GM23338 (cell line): Measurements from ENCODE around the gene ZBTB7C. TPM values are rescaled to one million over a fixed set of nuclear protein-coding genes. Genes with fewer than 3 reads are reported as not detected.

Source experiments
- ATAC-seq: fragments of 200-7000 bp; cut with Tn5 transposase; 3 replicates; pipeline ENCODE4 v1.9.1; 2020
- DNase-seq: peaks from one replicate; pipeline ENCODE4 v3.0.0-alpha.2; 2015; ENCODE audit warnings: low spot score
- H2AFZ ChIP-seq: fragments of 200-600 bp; sonication (generic); 2 replicates; pipeline ENCODE4 v1.8.0; 2016; ENCODE audit warnings: antibody characterized with exemption, mild to moderate bottlenecking, moderate library complexity
- H3F3A ChIP-seq: fragments of 200-600 bp; sonication (generic); replicated peaks from 2 replicates; pipeline ENCODE4 v1.8.0; 2017; ENCODE audit warnings: antibody characterized with exemption, mixed run types, low read depth
- H3K27ac ChIP-seq: fragments of 200-600 bp; sonication (generic); 2 replicates; pipeline ENCODE4 v1.6.1; 2016; ENCODE audit warnings: low read depth
- H3K27me3 ChIP-seq: fragments of 200-600 bp; sonication (generic); 2 replicates; pipeline ENCODE4 v1.8.0; 2016; ENCODE audit warnings: mild to moderate bottlenecking, mixed run types, moderate library complexity; ENCODE audit not compliant: insufficient read depth
- H3K36me3 ChIP-seq: fragments of 200-600 bp; sonication (generic); 2 replicates; pipeline ENCODE4 v1.8.0; 2016; ENCODE audit warnings: mild to moderate bottlenecking; ENCODE audit not compliant: insufficient read depth
- H3K4me1 ChIP-seq: fragments of 200-600 bp; sonication (generic); 2 replicates; pipeline ENCODE4 v1.8.0; 2016; ENCODE audit warnings: mild to moderate bottlenecking, moderate library complexity; ENCODE audit not compliant: insufficient read depth
- H3K4me2 ChIP-seq: fragments of 200-600 bp; sonication (generic); 2 replicates; pipeline ENCODE4 v1.7.1; 2017; ENCODE audit warnings: mixed run types
- H3K4me3 ChIP-seq: fragments of 200-600 bp; sonication (generic); 2 replicates; pipeline ENCODE4 v1.6.1; 2016; ENCODE audit warnings: mixed run types
- H3K79me2 ChIP-seq: fragments of 200-600 bp; sonication (generic); replicated peaks from 2 replicates; pipeline ENCODE4 v1.8.0; 2017; ENCODE audit warnings: mild to moderate bottlenecking; ENCODE audit not compliant: insufficient read depth
- H3K9me2 ChIP-seq: fragments of 200-600 bp; sonication (generic); 2 replicates; pipeline ENCODE4 v1.8.0; 2017; ENCODE audit not compliant: insufficient read depth
- H4K20me1 ChIP-seq: fragments of 200-600 bp; sonication (generic); replicated peaks from 2 replicates; pipeline ENCODE4 v1.8.0; 2017; ENCODE audit warnings: mild to moderate bottlenecking; ENCODE audit not compliant: insufficient read depth
- H3K27ac Mint-ChIP-seq: 2 replicates; pipeline ENCODE4 v1.8.0; 2020; ENCODE audit warnings: inconsistent platforms, mild to moderate bottlenecking, moderate library complexity, mixed read lengths
- H3K27me3 Mint-ChIP-seq: 3 replicates; pipeline ENCODE4 v1.8.0; 2022; ENCODE audit warnings: low read depth, mild to moderate bottlenecking, moderate library complexity, mixed read lengths, inconsistent platforms; ENCODE audit not compliant: insufficient read depth, poor library complexity
- H3K36me3 Mint-ChIP-seq: 3 replicates; pipeline ENCODE4 v1.8.0; 2021; ENCODE audit warnings: low read depth, mild to moderate bottlenecking, inconsistent platforms, moderate library complexity, mixed read lengths
- H3K4me1 Mint-ChIP-seq: 3 replicates; pipeline ENCODE4 v1.8.0; 2020; ENCODE audit warnings: mild to moderate bottlenecking, inconsistent platforms, mixed read lengths
- H3K4me3 Mint-ChIP-seq: 3 replicates; pipeline ENCODE4 v1.8.0; 2021; ENCODE audit warnings: moderate library complexity, mild to moderate bottlenecking, inconsistent platforms, mixed read lengths
- H3K9me3 Mint-ChIP-seq: 3 replicates; pipeline ENCODE4 v1.8.0; 2020; ENCODE audit warnings: moderate library complexity, mild to moderate bottlenecking, inconsistent platforms, mixed read lengths
- CREB1 ChIP-seq: fragments of 250-450 bp; sonication (Bioruptor Pico); IDR thresholded peaks from 2 replicates; pipeline ENCODE4 v1.5.0; 2020; ENCODE audit warnings: low read depth, mild to moderate bottlenecking, moderate library complexity
- CTCF ChIP-seq, 2 experiments: fragments of 200-600 bp in 1 of 2; sonication (generic) in 1 of 2; conservative IDR thresholded peaks; 2 replicates each; pipeline versions ENCODE4 v1.5.1 to v1.6.1; 2016 to 2017; ENCODE audit warnings: antibody characterized with exemption in 2 of 2, low read depth in 2 of 2, mild to moderate bottlenecking in 2 of 2, moderate library complexity in 1 of 2
- EZH2 ChIP-seq: fragments of 200-600 bp; sonication (generic); IDR thresholded peaks from one replicate; pipeline ENCODE4 v1.8.0; 2017; ENCODE audit warnings: antibody characterized with exemption, mild to moderate bottlenecking, low read depth; ENCODE audit not compliant: unreplicated experiment
- EZH2phosphoT487 ChIP-seq: fragments of 200-600 bp; sonication (generic); IDR thresholded peaks from one replicate; pipeline ENCODE4 v1.8.1; 2018; ENCODE audit warnings: antibody characterized with exemption; ENCODE audit not compliant: unreplicated experiment
- JUNB ChIP-seq: IDR thresholded peaks from one replicate; pipeline ENCODE4 v1.6.1; 2016; ENCODE audit warnings: antibody characterized with exemption; ENCODE audit not compliant: unreplicated experiment
- NANOG ChIP-seq: IDR thresholded peaks from 2 replicates; pipeline ENCODE4 v1.6.1; 2016; ENCODE audit warnings: antibody characterized with exemption, borderline replicate concordance
- POLR2AphosphoS5 ChIP-seq: IDR thresholded peaks from 2 replicates; pipeline ENCODE4 v1.6.1; 2016; ENCODE audit warnings: antibody characterized with exemption, low read depth
- STAT1 ChIP-seq: IDR thresholded peaks from one replicate; pipeline ENCODE4 v1.6.1; 2016; ENCODE audit warnings: antibody characterized with exemption; ENCODE audit not compliant: unreplicated experiment
- ZNF114 ChIP-seq: fragments of 250-450 bp; sonication (Bioruptor Pico); IDR thresholded peaks from 2 replicates; pipeline ENCODE4 v1.5.0; 2020; ENCODE audit warnings: mild to moderate bottlenecking, moderate library complexity
- ZNF331 ChIP-seq: fragments of 250-450 bp; sonication (Bioruptor Pico); IDR thresholded peaks from 2 replicates; pipeline ENCODE4 v1.5.0; 2020; ENCODE audit warnings: low read depth, mild to moderate bottlenecking, moderate library complexity
- ZNF462 ChIP-seq: fragments of 250-450 bp; sonication (Bioruptor Pico); IDR thresholded peaks from 2 replicates; pipeline ENCODE4 v1.5.0; 2020; ENCODE audit warnings: mild to moderate bottlenecking, moderate library complexity
- polyA plus RNA-seq: library from polyadenylated mRNA; unstranded; fragments of >200 nt; fragmentation: Nextera tagmentation; extraction: Ambion mirVana; gene quantifications from 2 replicates; pipeline ENCODE4 v1.2.1, GENCODE V29; 2016
- total RNA-seq: library from RNA; depleted of rRNA; stranded (reverse); fragments of >200 nt; shearing (Covaris generic); gene quantifications from 2 replicates; pipeline ENCODE4 v1.2.3, GENCODE V29; 2014
- TF ChIP-seq, protein P1 (sequence below): IDR thresholded peaks from one replicate; pipeline ENCODE4 v1.6.1; 2018; ENCODE audit warnings: antibody characterized with exemption; ENCODE audit not compliant: unreplicated experiment
- TF ChIP-seq, protein P2 (sequence below): IDR thresholded peaks from 2 replicates; pipeline ENCODE4 v1.6.1; 2016; ENCODE audit warnings: antibody characterized with exemption

ZBTB7C gene
- total and polyA plus RNA-seq, 2 experiments from 2014 or later: 0.03 to 0.14 TPM

- no peak for DNase-seq
These were observed 117.0 kb downstream of the ZBTB7C start for GRCh38 chr18:48292229-48292628.

More at GRCh38 chr18:48292229-48292628, 117.0 kb downstream of the ZBTB7C start:
- Histone ChIP-seq H3K4me2 (no peak overlapping the region), H3F3A (no peaks in the 10 kb centered on the region), H3K4me1 (no peaks in the 10 kb centered on the region), H3K27ac (no peak overlapping the region), H3K9me2 (no peaks in the 10 kb centered on the region), H3K27me3 (no peaks in the 10 kb centered on the region), H4K20me1 (no peaks in the 10 kb centered on the region), H3K79me2 (no peaks in the 10 kb centered on the region), H3K4me3 (no peak overlapping the region), H3K36me3 (no peaks in the 10 kb centered on the region), H2AFZ (no peak overlapping the region)
- peaks cover 26% of the 10 kb centered on the region for H3K4me1 Mint-ChIP-seq
- H3K27ac Mint-ChIP-seq: no peak overlapping the region
- TF ChIP-seq ZNF331 (CRISPR knock-in tag) (no peak), POLR2AphosphoS5 (no peak), CTCF (conservative IDR thresholded peaks at IDR 0.05; ENCODE audit: low read depth in 2 of 2) (no peak), STAT1 (no peak), ZNF462 (CRISPR knock-in tag) (no peak), CREB1 (no peak), NANOG (no peak), EZH2 (no peak), EZH2phosphoT487 (no peak), ZNF114 (CRISPR knock-in tag) (no peak), JUNB (no peak)
- TF ChIP-seq, protein P1, sequence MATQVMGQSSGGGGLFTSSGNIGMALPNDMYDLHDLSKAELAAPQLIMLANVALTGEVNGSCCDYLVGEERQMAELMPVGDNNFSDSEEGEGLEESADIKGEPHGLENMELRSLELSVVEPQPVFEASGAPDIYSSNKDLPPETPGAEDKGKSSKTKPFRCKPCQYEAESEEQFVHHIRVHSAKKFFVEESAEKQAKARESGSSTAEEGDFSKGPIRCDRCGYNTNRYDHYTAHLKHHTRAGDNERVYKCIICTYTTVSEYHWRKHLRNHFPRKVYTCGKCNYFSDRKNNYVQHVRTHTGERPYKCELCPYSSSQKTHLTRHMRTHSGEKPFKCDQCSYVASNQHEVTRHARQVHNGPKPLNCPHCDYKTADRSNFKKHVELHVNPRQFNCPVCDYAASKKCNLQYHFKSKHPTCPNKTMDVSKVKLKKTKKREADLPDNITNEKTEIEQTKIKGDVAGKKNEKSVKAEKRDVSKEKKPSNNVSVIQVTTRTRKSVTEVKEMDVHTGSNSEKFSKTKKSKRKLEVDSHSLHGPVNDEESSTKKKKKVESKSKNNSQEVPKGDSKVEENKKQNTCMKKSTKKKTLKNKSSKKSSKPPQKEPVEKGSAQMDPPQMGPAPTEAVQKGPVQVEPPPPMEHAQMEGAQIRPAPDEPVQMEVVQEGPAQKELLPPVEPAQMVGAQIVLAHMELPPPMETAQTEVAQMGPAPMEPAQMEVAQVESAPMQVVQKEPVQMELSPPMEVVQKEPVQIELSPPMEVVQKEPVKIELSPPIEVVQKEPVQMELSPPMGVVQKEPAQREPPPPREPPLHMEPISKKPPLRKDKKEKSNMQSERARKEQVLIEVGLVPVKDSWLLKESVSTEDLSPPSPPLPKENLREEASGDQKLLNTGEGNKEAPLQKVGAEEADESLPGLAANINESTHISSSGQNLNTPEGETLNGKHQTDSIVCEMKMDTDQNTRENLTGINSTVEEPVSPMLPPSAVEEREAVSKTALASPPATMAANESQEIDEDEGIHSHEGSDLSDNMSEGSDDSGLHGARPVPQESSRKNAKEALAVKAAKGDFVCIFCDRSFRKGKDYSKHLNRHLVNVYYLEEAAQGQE: no peak
- TF ChIP-seq, protein P2, sequence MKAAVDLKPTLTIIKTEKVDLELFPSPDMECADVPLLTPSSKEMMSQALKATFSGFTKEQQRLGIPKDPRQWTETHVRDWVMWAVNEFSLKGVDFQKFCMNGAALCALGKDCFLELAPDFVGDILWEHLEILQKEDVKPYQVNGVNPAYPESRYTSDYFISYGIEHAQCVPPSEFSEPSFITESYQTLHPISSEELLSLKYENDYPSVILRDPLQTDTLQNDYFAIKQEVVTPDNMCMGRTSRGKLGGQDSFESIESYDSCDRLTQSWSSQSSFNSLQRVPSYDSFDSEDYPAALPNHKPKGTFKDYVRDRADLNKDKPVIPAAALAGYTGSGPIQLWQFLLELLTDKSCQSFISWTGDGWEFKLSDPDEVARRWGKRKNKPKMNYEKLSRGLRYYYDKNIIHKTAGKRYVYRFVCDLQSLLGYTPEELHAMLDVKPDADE: no peak
- no peak for ATAC-seq
- no peak overlapping the region for H3K4me3 Mint-ChIP-seq
- no peaks in the 10 kb centered on the region for H3K9me3 Mint-ChIP-seq
- no peaks in the 10 kb centered on the region; the same call in 2 of the 3 replicates for H3K36me3 Mint-ChIP-seq
- H3K27me3 Mint-ChIP-seq: peaks cover 8% of the 10 kb centered on the region
